ENCODE measurements around the gene BCAP31. TPM values are rescaled to one million over a fixed set of nuclear protein-coding genes. Genes with fewer than 3 reads are reported as not detected.

BCAP31 gene
- total RNA-seq, 1 donor from 2014 or later: 126 TPM

DNA sequence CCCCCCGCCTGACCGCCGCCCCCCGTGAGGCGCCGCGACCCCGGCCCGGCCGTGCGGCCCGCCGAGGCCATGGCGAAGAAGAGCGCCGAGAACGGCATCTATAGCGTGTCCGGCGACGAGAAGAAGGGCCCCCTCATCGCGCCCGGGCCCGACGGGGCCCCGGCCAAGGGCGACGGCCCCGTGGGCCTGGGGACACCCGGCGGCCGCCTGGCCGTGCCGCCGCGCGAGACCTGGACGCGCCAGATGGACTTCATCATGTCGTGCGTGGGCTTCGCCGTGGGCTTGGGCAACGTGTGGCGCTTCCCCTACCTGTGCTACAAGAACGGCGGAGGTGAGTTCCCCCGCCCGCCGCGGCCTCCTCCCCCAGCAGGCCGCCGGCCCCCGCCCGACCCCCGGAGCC, 35.7 kb downstream of the BCAP31 start:
- no peaks in the 10 kb centered on the region for H3K36me3 ChIP-seq

DNA sequence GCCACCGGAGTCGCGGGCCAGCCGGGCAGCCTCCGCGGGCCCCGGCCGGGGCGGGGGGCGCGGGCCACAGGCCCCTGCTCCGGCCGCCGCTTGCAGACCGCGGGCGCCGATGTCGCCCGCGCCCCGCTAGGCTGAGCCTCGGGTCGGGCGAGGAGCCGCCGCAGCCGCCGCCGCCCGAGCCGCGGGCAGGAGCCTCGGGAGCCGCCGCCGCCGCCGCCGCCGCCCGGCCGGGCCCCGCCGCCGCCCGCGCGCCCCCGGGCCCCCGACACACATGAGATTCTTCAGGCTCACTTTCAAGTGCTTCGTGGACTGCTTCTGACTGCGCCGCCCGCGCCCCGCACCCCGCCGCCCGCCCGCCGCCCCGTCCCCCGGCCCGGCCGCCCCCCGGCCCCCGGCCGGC, 36.1 kb downstream of the BCAP31 start:
- no peak for DNase-seq (ENCODE audit: extremely low spot score in 2 of 2)
- no peak overlapping the region for H3K27ac ChIP-seq
- peaks cover 15% of the 10 kb centered on the region for H3K4me1 ChIP-seq
- no peak for TF ChIP-seq POLR2A (IDR thresholded peaks at IDR 0.05)
- H3K4me3 ChIP-seq: no peak overlapping the region
- H3K27me3 ChIP-seq: no peaks in the 10 kb centered on the region
- no peaks in the 10 kb centered on the region for H3K9me3 ChIP-seq
- no peaks in the 10 kb centered on the region for H3K36me3 ChIP-seq
- intact Hi-C loops (cut with DNase I): no loop called here

More for the DNA sequence above, 35.7 kb downstream of the BCAP31 start:
- H3K9me3 ChIP-seq: no peaks in the 10 kb centered on the region
- TF ChIP-seq, protein P1, sequence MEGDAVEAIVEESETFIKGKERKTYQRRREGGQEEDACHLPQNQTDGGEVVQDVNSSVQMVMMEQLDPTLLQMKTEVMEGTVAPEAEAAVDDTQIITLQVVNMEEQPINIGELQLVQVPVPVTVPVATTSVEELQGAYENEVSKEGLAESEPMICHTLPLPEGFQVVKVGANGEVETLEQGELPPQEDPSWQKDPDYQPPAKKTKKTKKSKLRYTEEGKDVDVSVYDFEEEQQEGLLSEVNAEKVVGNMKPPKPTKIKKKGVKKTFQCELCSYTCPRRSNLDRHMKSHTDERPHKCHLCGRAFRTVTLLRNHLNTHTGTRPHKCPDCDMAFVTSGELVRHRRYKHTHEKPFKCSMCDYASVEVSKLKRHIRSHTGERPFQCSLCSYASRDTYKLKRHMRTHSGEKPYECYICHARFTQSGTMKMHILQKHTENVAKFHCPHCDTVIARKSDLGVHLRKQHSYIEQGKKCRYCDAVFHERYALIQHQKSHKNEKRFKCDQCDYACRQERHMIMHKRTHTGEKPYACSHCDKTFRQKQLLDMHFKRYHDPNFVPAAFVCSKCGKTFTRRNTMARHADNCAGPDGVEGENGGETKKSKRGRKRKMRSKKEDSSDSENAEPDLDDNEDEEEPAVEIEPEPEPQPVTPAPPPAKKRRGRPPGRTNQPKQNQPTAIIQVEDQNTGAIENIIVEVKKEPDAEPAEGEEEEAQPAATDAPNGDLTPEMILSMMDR (IDR thresholded peaks at IDR 0.05): no peak
- TF ChIP-seq POLR2A (IDR thresholded peaks at IDR 0.05): no peak
- no peak for TF ChIP-seq POLR2AphosphoS5 (IDR thresholded peaks at IDR 0.05; ENCODE audit: insufficient read depth in 1 of 2, low read depth in 1 of 2)
- H3K4me1 ChIP-seq: peaks cover 15% of the 10 kb centered on the region
- no peaks in the 10 kb centered on the region for H3K27me3 ChIP-seq
- H3K4me3 ChIP-seq: peak overlapping the region; percentile 39 to 46
- no peak for DNase-seq (ENCODE audit: extremely low spot score in 2 of 2)
- intact Hi-C loops (cut with DNase I): no loop called here
- peak overlapping the region; percentile 39 for H3K27ac ChIP-seq

DNA sequence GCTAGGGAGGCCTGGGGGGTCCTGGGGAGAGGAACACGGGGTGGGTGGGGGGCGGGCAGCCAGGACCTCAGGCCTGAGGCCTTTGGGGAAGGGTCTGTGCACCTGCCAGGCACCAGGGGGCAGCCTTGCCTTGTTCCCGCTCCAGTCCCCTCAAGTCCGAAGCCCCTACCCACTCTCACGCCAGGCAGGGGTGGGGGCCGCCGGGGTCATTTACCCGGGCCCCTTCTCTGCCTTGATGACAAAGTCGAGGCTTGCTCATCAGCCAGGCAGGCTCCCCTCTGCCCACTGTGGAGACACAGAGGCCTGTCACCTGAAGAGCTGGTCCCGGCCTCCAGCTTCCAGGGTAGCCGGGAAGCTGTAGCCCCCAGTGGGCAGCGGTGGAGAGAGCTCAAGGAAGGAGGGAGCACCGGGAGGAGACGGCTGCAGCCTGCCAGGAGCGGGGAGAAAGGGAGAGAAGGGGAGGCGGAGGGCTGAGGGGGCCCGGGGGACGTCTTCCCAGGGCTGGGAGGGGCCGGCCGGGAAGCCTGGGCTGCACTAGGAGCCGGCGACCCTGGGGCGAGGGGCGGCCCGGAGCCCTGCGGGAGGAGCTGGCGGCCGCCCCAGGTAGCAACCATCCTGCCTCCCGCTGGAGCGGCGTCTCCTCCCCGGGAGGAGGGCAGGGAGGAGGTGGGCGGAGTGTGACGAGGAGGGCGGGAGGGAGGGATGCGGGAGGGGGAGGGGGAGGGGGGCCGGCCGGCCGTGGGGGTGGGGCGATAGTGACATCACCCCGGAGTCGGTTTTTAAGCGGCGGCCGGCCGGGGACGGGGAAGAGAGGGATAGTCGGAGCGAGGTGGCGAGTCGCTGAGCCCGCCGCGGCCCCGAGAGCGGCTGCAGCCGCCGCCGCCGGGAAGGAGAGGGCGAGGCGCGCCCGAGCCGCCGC, 36.8 kb downstream of the BCAP31 start, which contains the start of gene SLC6A8:
TSS of gene SLC6A8 (plus strand) at position 806 of the 919 bp plus-strand sequence. CDS start 649 bp downstream, outside the sequence.
- Histone ChIP-seq H3K4me3 (peak within 1 kb of the TSS; percentile 39 to 46), H3K27ac (peak within 1 kb of the TSS; percentile 39), H3K27me3 (no peaks in the 10 kb centered on the region), H3K4me1 (peaks cover 15% of the 10 kb centered on the region), H3K36me3 (no peaks in the 10 kb centered on the region), H3K9me3 (no peaks in the 10 kb centered on the region)
- DNase-seq (ENCODE audit: extremely low spot score in 2 of 2): no peak
- no peak for TF ChIP-seq POLR2AphosphoS5 (IDR thresholded peaks at IDR 0.05; ENCODE audit: insufficient read depth in 1 of 2, low read depth in 1 of 2)
- TF ChIP-seq, protein P1 (IDR thresholded peaks at IDR 0.05): no peak
- TF ChIP-seq POLR2A (IDR thresholded peaks at IDR 0.05): peak in 1 of 2 donors; percentile 22
- intact Hi-C loops (cut with DNase I): no loop called here

DNA sequence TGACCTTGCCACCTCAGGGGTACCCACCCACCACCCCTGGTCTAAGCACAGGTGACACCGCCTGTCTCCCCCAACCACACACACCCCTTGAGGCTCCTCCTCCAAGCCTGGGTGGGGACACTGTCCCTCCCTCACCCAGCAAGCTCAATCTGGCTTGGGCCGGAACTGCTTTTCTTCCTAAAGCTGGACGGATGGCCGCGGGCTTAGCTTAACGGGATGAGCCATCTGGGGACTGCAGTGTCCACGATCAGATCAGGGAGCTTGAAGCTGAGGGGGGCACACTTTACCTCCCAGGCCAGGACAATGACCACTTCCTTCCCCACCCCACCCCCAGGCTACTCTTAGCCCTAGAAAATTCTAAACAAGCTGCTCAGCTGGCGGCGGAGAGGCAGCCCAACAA, 37.5 kb downstream of the BCAP31 start:
- no peaks in the 10 kb centered on the region for H3K36me3 ChIP-seq
- intact Hi-C loops (cut with DNase I): no loop called here
- TF ChIP-seq POLR2AphosphoS5 (IDR thresholded peaks at IDR 0.05; ENCODE audit: insufficient read depth in 1 of 2, low read depth in 1 of 2): no peak
- no peak for TF ChIP-seq POLR2A (IDR thresholded peaks at IDR 0.05)
- TF ChIP-seq, protein P1 (IDR thresholded peaks at IDR 0.05): no peak
- no peaks in the 10 kb centered on the region for H3K27me3 ChIP-seq
- peaks cover 15% of the 10 kb centered on the region for H3K4me1 ChIP-seq
- no peak for DNase-seq (ENCODE audit: extremely low spot score in 2 of 2)
- H3K9me3 ChIP-seq: no peaks in the 10 kb centered on the region
- H3K4me3 ChIP-seq: no peak overlapping the region
- H3K27ac ChIP-seq: no peak overlapping the region

DNA sequence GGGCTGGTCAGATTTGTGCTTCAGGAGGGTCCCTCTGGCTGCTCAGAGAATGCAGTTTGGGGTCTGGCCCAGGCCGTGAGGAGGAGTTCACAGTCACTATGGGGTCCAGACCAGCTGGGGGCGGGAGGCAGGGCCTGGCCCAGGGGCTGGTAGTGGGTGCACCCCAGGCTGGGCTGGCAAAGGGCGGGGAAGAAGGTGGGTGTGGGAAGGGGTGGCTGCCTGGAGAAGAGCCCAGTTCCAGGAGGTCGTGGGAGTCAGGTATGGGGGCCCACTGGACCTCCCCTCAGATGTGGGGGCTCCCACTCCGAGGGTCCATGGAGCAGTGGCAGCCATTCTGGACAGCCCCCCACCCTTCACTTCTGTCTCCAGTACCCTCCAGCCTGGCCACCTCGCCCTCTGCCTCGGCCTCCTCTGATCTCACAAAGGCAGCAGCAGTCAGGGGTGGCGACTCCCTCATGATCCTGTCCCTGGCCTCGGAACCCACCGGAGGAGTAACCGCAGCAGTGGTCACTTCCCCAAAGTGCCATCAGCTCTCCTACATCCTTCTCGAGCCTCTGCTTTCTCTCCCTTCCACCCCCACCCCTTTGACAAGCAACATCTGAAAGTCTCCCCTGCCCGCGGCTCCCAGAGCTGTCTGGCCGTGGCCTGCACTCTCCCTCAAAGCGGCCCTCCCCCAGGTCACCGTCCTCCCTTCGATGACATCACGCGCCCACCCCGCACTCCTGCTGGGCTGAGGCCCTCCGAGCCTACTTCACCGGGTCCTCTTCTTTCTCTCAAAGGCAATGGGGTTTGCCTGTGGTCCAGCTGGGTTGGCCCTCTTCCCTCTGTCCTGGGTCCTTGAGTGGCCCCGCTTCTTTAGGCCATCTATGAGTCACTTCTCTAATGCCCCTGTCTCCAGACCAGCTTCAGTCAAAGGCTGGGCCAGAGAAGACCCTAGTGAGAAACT, 38.2 kb downstream of the BCAP31 start:
- intact Hi-C loops (cut with DNase I): no loop called here

More for the DNA sequence above, 38.2 kb downstream of the BCAP31 start:
- H3K9me3 ChIP-seq: no peaks in the 10 kb centered on the region
- no peaks in the 10 kb centered on the region for H3K27me3 ChIP-seq
- H3K4me1 ChIP-seq: peaks cover 15% of the 10 kb centered on the region
- H3K4me3 ChIP-seq: no peak overlapping the region
- no peak for TF ChIP-seq POLR2AphosphoS5 (IDR thresholded peaks at IDR 0.05; ENCODE audit: insufficient read depth in 1 of 2, low read depth in 1 of 2)
- TF ChIP-seq, protein P1 (IDR thresholded peaks at IDR 0.05): no peak
- TF ChIP-seq POLR2A (IDR thresholded peaks at IDR 0.05): no peak
- no peaks in the 10 kb centered on the region for H3K36me3 ChIP-seq
- H3K27ac ChIP-seq: no peak overlapping the region
- no peak for DNase-seq (ENCODE audit: extremely low spot score in 2 of 2)

Measured in vagina (tissue), 2 donors.